Thyroid gland (tissue), 4 donors: ENCODE measurements around the gene CEP135.

Experiments
- POLR2A ChIP-seq, 2 donors: fragments of 450-650 bp; IDR thresholded peaks; one replicate each; pipeline ENCODE4 v1.6.1; 2017; ENCODE audit warnings: antibody characterized with exemption in 2 of 2, mild to moderate bottlenecking in 2 of 2, moderate library complexity in 1 of 2
- TF ChIP-seq, protein P1 (sequence below), 6 experiments: fragments of 200-600 bp in 3 of 6; fragments of 450-650 bp in 3 of 6; sonication (generic) in 3 of 6; IDR thresholded peaks; one replicate each; pipeline ENCODE4 v1.5.1; 2016 to 2019; ENCODE audit warnings: antibody characterized with exemption in 6 of 6, mild to moderate bottlenecking in 2 of 6, inconsistent platforms in 1 of 6, moderate library complexity in 1 of 6

GRCh38 chr4:56066493-56066892 lies 117.7 kb downstream of the CEP135 start:
- TF ChIP-seq, protein P1, sequence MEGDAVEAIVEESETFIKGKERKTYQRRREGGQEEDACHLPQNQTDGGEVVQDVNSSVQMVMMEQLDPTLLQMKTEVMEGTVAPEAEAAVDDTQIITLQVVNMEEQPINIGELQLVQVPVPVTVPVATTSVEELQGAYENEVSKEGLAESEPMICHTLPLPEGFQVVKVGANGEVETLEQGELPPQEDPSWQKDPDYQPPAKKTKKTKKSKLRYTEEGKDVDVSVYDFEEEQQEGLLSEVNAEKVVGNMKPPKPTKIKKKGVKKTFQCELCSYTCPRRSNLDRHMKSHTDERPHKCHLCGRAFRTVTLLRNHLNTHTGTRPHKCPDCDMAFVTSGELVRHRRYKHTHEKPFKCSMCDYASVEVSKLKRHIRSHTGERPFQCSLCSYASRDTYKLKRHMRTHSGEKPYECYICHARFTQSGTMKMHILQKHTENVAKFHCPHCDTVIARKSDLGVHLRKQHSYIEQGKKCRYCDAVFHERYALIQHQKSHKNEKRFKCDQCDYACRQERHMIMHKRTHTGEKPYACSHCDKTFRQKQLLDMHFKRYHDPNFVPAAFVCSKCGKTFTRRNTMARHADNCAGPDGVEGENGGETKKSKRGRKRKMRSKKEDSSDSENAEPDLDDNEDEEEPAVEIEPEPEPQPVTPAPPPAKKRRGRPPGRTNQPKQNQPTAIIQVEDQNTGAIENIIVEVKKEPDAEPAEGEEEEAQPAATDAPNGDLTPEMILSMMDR (IDR thresholded peaks at IDR 0.05) = no peak
- TF ChIP-seq POLR2A (IDR thresholded peaks at IDR 0.05) = no peak
